Stimulated activated CD4-positive, alpha-beta T cell treated with anti-CD3 and anti-CD28 coated beads, Interleukin-2, amount 100 ng/mL, for 4 hours (primary cell): Measurements from ENCODE around the gene TRPM5.
"Not testable (repeated sequence)": the region's sequence is repeated elsewhere in the genome, so short reads cannot be mapped to it uniquely, and the experiment has no call there.

Experiments used
- DNase-seq: peaks from one replicate; pipeline ENCODE4 v3.0.0-alpha.2; 2020; ENCODE audit warnings: low read depth

Gene TRPM5

GRCh38 chr11:2443881-2444820, at the start of gene TRPM5:
TRPM5 (minus strand) TSS chr11:2444514; CDS start chr11:2423036, 21,478 bp downstream.
- DNase-seq: peak; percentile 75

GRCh38 chr11:2489083-2489482, 44.8 kb upstream of the TRPM5 start:
- DNase-seq: no peak

- no peak for DNase-seq
Observed at GRCh38 chr11:2488004-2488403, 43.7 kb upstream of the TRPM5 start.

- DNase-seq: no peak
Observed at GRCh38 chr11:2484576-2485125, 40.3 kb upstream of the TRPM5 start.

- DNase-seq: no peak
Observed at GRCh38 chr11:2483426-2483825, 39.1 kb upstream of the TRPM5 start.

GRCh38 chr11:2482745-2483144, 38.4 kb upstream of the TRPM5 start:
- no peak for DNase-seq

GRCh38 chr11:2482204-2482603, 37.9 kb upstream of the TRPM5 start:
- DNase-seq: no peak

- DNase-seq: no peak
Observed at GRCh38 chr11:2481253-2481652, 36.9 kb upstream of the TRPM5 start.

- DNase-seq: no peak
Observed at GRCh38 chr11:2480874-2481220, 36.5 kb upstream of the TRPM5 start.

- DNase-seq: not testable (repeated sequence)
Observed at GRCh38 chr11:2480067-2480873, 36.0 kb upstream of the TRPM5 start.

- no peak for DNase-seq
Observed at GRCh38 chr11:2477936-2478335, 33.6 kb upstream of the TRPM5 start.

- DNase-seq: no peak
Observed at GRCh38 chr11:2477254-2477653, 32.9 kb upstream of the TRPM5 start.

GRCh38 chr11:2475136-2475918, 31.0 kb upstream of the TRPM5 start:
- no peak for DNase-seq

- DNase-seq: no peak
Observed at GRCh38 chr11:2474059-2474901, 30.0 kb upstream of the TRPM5 start.

GRCh38 chr11:2473361-2474058, 29.2 kb upstream of the TRPM5 start:
- no peak for DNase-seq

- DNase-seq: no peak
Observed at GRCh38 chr11:2472428-2473186, 28.3 kb upstream of the TRPM5 start.

- no peak for DNase-seq
Observed at GRCh38 chr11:2471804-2472096, 27.4 kb upstream of the TRPM5 start.

GRCh38 chr11:2471048-2471803, 26.9 kb upstream of the TRPM5 start:
- DNase-seq: no peak

- no peak for DNase-seq
Observed at GRCh38 chr11:2470495-2470894, 26.2 kb upstream of the TRPM5 start.
